K562 (cell line): ENCODE results near the gene CCNY. TPM values are rescaled to one million over a fixed set of nuclear protein-coding genes. Genes with fewer than 3 reads are reported as not detected.

Experiments
- ARNT ChIP-seq, 2 experiments: fragments of 450-650 bp; IDR thresholded peaks; 2 replicates each; pipeline ENCODE4 v1.6.1; 2016; ENCODE audit warnings: mild to moderate bottlenecking in 1 of 2
- ASH1L ChIP-seq: fragments of 450-650 bp; IDR thresholded peaks from 2 replicates; pipeline ENCODE4 v1.6.1; 2018; ENCODE audit warnings: borderline replicate concordance, mild to moderate bottlenecking, low read depth; ENCODE audit not compliant: partially characterized antibody
- FOSL1 ChIP-seq: fragments of 200-800 bp; sonication (Bioruptor generic); conservative IDR thresholded peaks from 2 replicates; pipeline ENCODE4 v1.6.1; 2016; ENCODE audit warnings: missing genetic modification characterization, missing compliant biosample characterization
- PHF8 ChIP-seq: fragments of 200-600 bp; sonication (generic); IDR thresholded peaks from 2 replicates; pipeline ENCODE4 v1.6.1; 2012; ENCODE audit warnings: mixed run types, mild to moderate bottlenecking, inconsistent platforms, low read length, moderate library complexity, borderline replicate concordance
- ZFP36 ChIP-seq: fragments of 150-350 bp; IDR thresholded peaks from 2 replicates; pipeline ENCODE4 v1.6.1; 2018; ENCODE audit warnings: low read length, low read depth; ENCODE audit not compliant: partially characterized antibody
- ZNF75A ChIP-seq: fragments of 450-650 bp; formaldehyde crosslinking; IDR thresholded peaks from 2 replicates; pipeline ENCODE4 v1.4.0; 2020; ENCODE audit warnings: mild to moderate bottlenecking
- polyA plus RNA-seq, 8 experiments: library from polyadenylated mRNA; depleted of rRNA in 4 of 8; stranded (reverse) in 5 of 8; unstranded in 3 of 8; fragments of >200 nt; fragmentation: Nextera tagmentation in 2 of 8; fragmentation: Illumina TruSeq in 1 of 8; extraction: Ambion mirVana in 2 of 8; extraction: Trizol in 1 of 8; gene quantifications; 2 replicates each; pipeline versions ENCODE4 v1.2.1 to v1.2.3, GENCODE V29; 2011 to 2014; ENCODE audit warnings: inconsistent platforms in 1 of 8, missing spikeins in 1 of 8
- total RNA-seq, 7 experiments: library from RNA; depleted of rRNA in 6 of 7; stranded (reverse); fragments of >200 nt in 6 of 7; fragmentation: Illumina TruSeq in 2 of 7; extraction: Trizol in 2 of 7; gene quantifications; 2 replicates each; pipeline versions ENCODE4 v1.2.1 to v1.2.3, GENCODE V29; 2011 to 2021; ENCODE audit warnings: low replicate concordance in 1 of 7
- TF ChIP-seq, protein P1 (sequence below): fragments of 250-450 bp; sonication (Bioruptor Pico); IDR thresholded peaks from 2 replicates; pipeline ENCODE4 v1.9.0; 2021; ENCODE audit warnings: mild to moderate bottlenecking
- TF ChIP-seq, protein P2 (sequence below): sonication (generic); formaldehyde crosslinking; IDR thresholded peaks from 2 replicates; pipeline ENCODE4 v1.8.0; 2022; ENCODE audit warnings: mild to moderate bottlenecking, low read depth, missing genetic modification reagents
- TF ChIP-seq, protein P3 (sequence below), 2 experiments: fragments of 450-650 bp in 1 of 2; sonication (generic) in 1 of 2; formaldehyde crosslinking in 1 of 2; IDR thresholded peaks in 1 of 2; conservative IDR thresholded peaks in 1 of 2; 2 replicates each; pipeline versions ENCODE4 v1.6.1 to v1.8.1; 2016 to 2023; ENCODE audit warnings: mild to moderate bottlenecking in 2 of 2, moderate library complexity in 2 of 2, inconsistent platforms in 1 of 2, missing genetic modification reagents in 1 of 2

The CCNY gene
- total and polyA plus RNA-seq, 9 of the 15 experiments (the other 6 are each of a cell fraction or from before 2014, with no cell fraction given): 8.4 to 109 (median 38.6) TPM

DNA sequence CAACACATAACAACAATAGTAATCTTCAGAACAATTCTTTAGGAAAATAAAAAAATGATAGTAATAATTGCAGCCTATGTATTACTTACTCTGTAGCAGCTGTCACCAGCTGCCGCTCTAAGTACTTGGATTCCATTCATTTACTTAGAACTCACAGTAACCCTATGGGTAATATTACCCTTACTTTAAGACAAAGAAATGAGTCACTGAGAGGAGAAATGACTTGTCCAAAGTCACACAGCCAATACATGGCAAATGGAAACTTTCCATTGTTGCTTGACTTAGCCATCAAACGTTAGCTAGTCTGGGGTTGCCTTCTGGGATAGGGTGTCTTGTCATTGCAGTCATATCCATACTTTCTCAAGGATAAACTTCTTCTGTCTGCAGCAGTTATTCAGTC, 3.6 kb downstream of the CCNY start (continued):
- TF ChIP-seq, protein P1, sequence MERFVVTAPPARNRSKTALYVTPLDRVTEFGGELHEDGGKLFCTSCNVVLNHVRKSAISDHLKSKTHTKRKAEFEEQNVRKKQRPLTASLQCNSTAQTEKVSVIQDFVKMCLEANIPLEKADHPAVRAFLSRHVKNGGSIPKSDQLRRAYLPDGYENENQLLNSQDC (CRISPR knock-in tag): no peak
- 0 out of 4 replicates have a peak, but pooled peaks of 1 of the 2 experiments have one; percentile 25 for TF ChIP-seq ARNT (IDR thresholded peaks at IDR 0.05)
- peak; percentile 50 for TF ChIP-seq FOSL1 (tag)
- TF ChIP-seq ZFP36: peak; percentile 3
- TF ChIP-seq, protein P2, sequence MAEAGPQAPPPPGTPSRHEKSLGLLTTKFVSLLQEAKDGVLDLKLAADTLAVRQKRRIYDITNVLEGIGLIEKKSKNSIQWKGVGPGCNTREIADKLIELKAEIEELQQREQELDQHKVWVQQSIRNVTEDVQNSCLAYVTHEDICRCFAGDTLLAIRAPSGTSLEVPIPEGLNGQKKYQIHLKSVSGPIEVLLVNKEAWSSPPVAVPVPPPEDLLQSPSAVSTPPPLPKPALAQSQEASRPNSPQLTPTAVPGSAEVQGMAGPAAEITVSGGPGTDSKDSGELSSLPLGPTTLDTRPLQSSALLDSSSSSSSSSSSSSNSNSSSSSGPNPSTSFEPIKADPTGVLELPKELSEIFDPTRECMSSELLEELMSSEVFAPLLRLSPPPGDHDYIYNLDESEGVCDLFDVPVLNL: no peak
- TF ChIP-seq PHF8: no peak
- TF ChIP-seq ZNF75A (CRISPR knock-in tag): no peak
- no peak for TF ChIP-seq ASH1L
- TF ChIP-seq, protein P3, sequence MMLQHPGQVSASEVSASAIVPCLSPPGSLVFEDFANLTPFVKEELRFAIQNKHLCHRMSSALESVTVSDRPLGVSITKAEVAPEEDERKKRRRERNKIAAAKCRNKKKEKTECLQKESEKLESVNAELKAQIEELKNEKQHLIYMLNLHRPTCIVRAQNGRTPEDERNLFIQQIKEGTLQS (IDR thresholded peaks at IDR 0.05): peak; percentile 60
- TF ChIP-seq, protein P3 (CRISPR knock-in tag; conservative IDR thresholded peaks at IDR 0.05): no peak
